Endothelial cell of umbilical vein (primary cell): ENCODE measurements around the gene RPL3. TPM values are rescaled to one million over a fixed set of nuclear protein-coding genes. Genes with fewer than 3 reads are reported as not detected.

Experiments used
- BruUV-seq: library from RNA; stranded (reverse); fragments of 400-500 nt; replicated peaks from 2 replicates; lab custom pipeline; 2021; lab: Mats Ljungman, UMichigan
- CTCF ChIA-PET: fragments of 300-600, 350-600 bp; sonication (Branson Sonifier 250); formaldehyde crosslinking; loops from one replicate; lab custom pipeline; 2021; ENCODE audit warnings: antibody characterized with exemption, inconsistent platforms; lab: Charles Lee
- POLR2A ChIA-PET: fragments of 300-600, 350-600 bp; sonication (Branson Sonifier 250); formaldehyde crosslinking; loops from one replicate; lab custom pipeline; 2021; ENCODE audit warnings: antibody characterized with exemption, inconsistent platforms; lab: Charles Lee
- DNase-seq: peaks from one replicate; pipeline ENCODE4 v3.0.0-alpha.2; 2011; ENCODE audit warnings: low read depth, low spot score
- FAIRE-seq: peaks from 2 replicates; lab custom pipeline; 2011; peaks lifted over from hg19 to GRCh38; lab: Jason Lieb, UNC
- H2AFZ ChIP-seq: 2 replicates; pipeline ENCODE4 v1.6.0; 2012; ENCODE audit warnings: low read depth, low read length, control low read depth, inconsistent platforms
- H3K27ac ChIP-seq: 2 replicates; pipeline ENCODE4 v1.5.1; 2011; ENCODE audit warnings: low read depth, mild to moderate bottlenecking, control low read depth, low read length, moderate library complexity; ENCODE audit not compliant: insufficient read depth
- H3K27me3 ChIP-seq, 2 experiments: 2 replicates each; pipeline versions ENCODE4 v1.6.0 to v1.6.1; 2011; ENCODE audit warnings: low read length in 2 of 2, mixed read lengths in 1 of 2; ENCODE audit not compliant: control insufficient read depth in 2 of 2, insufficient read depth in 2 of 2
- H3K36me3 ChIP-seq, 2 experiments: 2 replicates in 1 of 2; 3 replicates in 1 of 2; pipeline ENCODE4 v1.5.1; 2011; ENCODE audit warnings: low read length in 2 of 2, mild to moderate bottlenecking in 1 of 2, moderate library complexity in 1 of 2; ENCODE audit not compliant: control insufficient read depth in 2 of 2, insufficient read depth in 2 of 2; ENCODE audit errors: extremely low read depth in 1 of 2
- H3K4me1 ChIP-seq: 3 replicates; pipeline ENCODE4 v1.5.1; 2011; ENCODE audit warnings: mild to moderate bottlenecking, low read length; ENCODE audit not compliant: control insufficient read depth, insufficient read depth; ENCODE audit errors: extremely low read depth
- H3K4me2 ChIP-seq: 2 replicates; pipeline ENCODE4 v1.6.1; 2011; ENCODE audit warnings: low read length, control low read depth, mixed read lengths; ENCODE audit not compliant: insufficient read depth
- H3K4me3 ChIP-seq, 3 experiments: fragments of 200-600 bp in 1 of 3; sonication (generic), shearing (Covaris generic) in 1 of 3; replicated peaks in 1 of 3; 2 replicates each; pipeline ENCODE4 v1.5.1; 2011 to 2016; ENCODE audit warnings: control low read depth in 3 of 3, low read length in 3 of 3, mild to moderate bottlenecking in 2 of 3, inconsistent platforms in 1 of 3, low read depth in 1 of 3, moderate library complexity in 1 of 3; ENCODE audit not compliant: insufficient read depth in 1 of 3
- H3K79me2 ChIP-seq: 2 replicates; pipeline ENCODE4 v1.6.0; 2012; ENCODE audit warnings: low read length, inconsistent platforms; ENCODE audit not compliant: control insufficient read depth, insufficient read depth
- H3K9ac ChIP-seq: replicated peaks from 2 replicates; pipeline ENCODE3; 2011; ENCODE audit warnings: low read length, control low read depth; ENCODE audit not compliant: insufficient read depth; ENCODE audit errors: extremely low read depth
- H3K9me1 ChIP-seq: replicated peaks from 3 replicates; pipeline ENCODE4 v1.6.0; 2011; ENCODE audit warnings: mild to moderate bottlenecking, low read length; ENCODE audit not compliant: control insufficient read depth, insufficient read depth; ENCODE audit errors: extremely low read depth
- H3K9me3 ChIP-seq: replicated peaks from 2 replicates; pipeline ENCODE4 v1.5.1; 2012; ENCODE audit warnings: low read length, inconsistent platforms; ENCODE audit not compliant: control insufficient read depth, insufficient read depth
- H4K20me1 ChIP-seq: replicated peaks from 2 replicates; pipeline ENCODE3; 2011; ENCODE audit warnings: mild to moderate bottlenecking, low read length; ENCODE audit not compliant: control insufficient read depth, insufficient read depth; ENCODE audit errors: extremely low read depth
- EZH2 ChIP-seq: IDR thresholded peaks from 2 replicates; pipeline ENCODE4 v1.6.1; 2012; ENCODE audit warnings: borderline replicate concordance, low read depth, mild to moderate bottlenecking, moderate library complexity, low read length, inconsistent platforms; ENCODE audit not compliant: severe bottlenecking
- FOS ChIP-seq: IDR thresholded peaks from 2 replicates; pipeline ENCODE4 v1.6.1; 2011; ENCODE audit warnings: mild to moderate bottlenecking, low read length, moderate library complexity, borderline replicate concordance; ENCODE audit not compliant: insufficient read depth
- GATA2 ChIP-seq: IDR thresholded peaks from 2 replicates; pipeline ENCODE4 v1.7.0; 2011; ENCODE audit warnings: low read depth, mild to moderate bottlenecking, moderate library complexity, mixed read lengths, low read length; ENCODE audit not compliant: insufficient read length, insufficient read depth
- JUN ChIP-seq: IDR thresholded peaks from 2 replicates; pipeline ENCODE4 v1.6.1; 2011; ENCODE audit warnings: borderline replicate concordance, low read depth; ENCODE audit not compliant: insufficient read length, insufficient read depth
- MYC ChIP-seq: IDR thresholded peaks from one replicate; pipeline ENCODE4 v1.6.1; 2011; ENCODE audit warnings: mild to moderate bottlenecking, low read depth, low read length
- POLR2A ChIP-seq: IDR thresholded peaks from 2 replicates; pipeline ENCODE4 v1.6.1; 2012; ENCODE audit warnings: low read depth, mild to moderate bottlenecking, control low read depth, low read length
- POLR2AphosphoS5 ChIP-seq: IDR thresholded peaks from 2 replicates; pipeline ENCODE4 v1.6.1; 2012; ENCODE audit warnings: low read depth, mild to moderate bottlenecking, control low read depth, low read length, moderate library complexity; ENCODE audit not compliant: insufficient read depth
- dilution Hi-C: fragments of 300-500 bp; cut with MboI; formaldehyde crosslinking; loops from one replicate; pipeline ENCODE4 v1.15.0; 2019; ENCODE audit warnings: low sequenced_read_pairs; ENCODE audit not compliant: extremely low pct_ligation_motif_present
- intact Hi-C: fragments of 100-400 bp; cut with micrococcal nuclease; formaldehyde crosslinking; loops from one replicate; pipeline ENCODE4 v1.10.0; 2022
- polyA plus RNA-seq, 4 experiments: library from polyadenylated mRNA; depleted of rRNA in 3 of 4; stranded (reverse) in 3 of 4; unstranded in 1 of 4; fragments of >200 nt; gene quantifications; 2 replicates each; pipeline versions ENCODE4 v1.2.1 to v1.2.3, GENCODE V29; 2011 to 2012; ENCODE audit warnings: missing spikeins in 1 of 4
- total RNA-seq: library from RNA; stranded (reverse); gene quantifications from 2 replicates; pipeline ENCODE4 v1.2.3, GENCODE V29; 2021
- TF ChIP-seq, protein P1 (sequence below): IDR thresholded peaks from 2 replicates; pipeline ENCODE4 v1.6.1; 2011; ENCODE audit not compliant: insufficient read depth, insufficient read length
- TF ChIP-seq, protein P2 (sequence below), 2 donors: IDR thresholded peaks; 1 replicate in 1 of 2; 2 replicates in 1 of 2; pipeline ENCODE4 v1.5.1; 2011; ENCODE audit warnings: low read length in 2 of 2, mild to moderate bottlenecking in 2 of 2, moderate library complexity in 2 of 2, control low read depth in 1 of 2, inconsistent platforms in 1 of 2, low read depth in 1 of 2; ENCODE audit not compliant: insufficient read depth in 1 of 2; ENCODE audit errors: extremely low read depth in 1 of 2

RPL3 gene
- total and polyA plus RNA-seq, 2 donors (not counting 3 experiments of a cell fraction or from before 2014, with no cell fraction given): 1,954 to 4,065 TPM

DNA sequence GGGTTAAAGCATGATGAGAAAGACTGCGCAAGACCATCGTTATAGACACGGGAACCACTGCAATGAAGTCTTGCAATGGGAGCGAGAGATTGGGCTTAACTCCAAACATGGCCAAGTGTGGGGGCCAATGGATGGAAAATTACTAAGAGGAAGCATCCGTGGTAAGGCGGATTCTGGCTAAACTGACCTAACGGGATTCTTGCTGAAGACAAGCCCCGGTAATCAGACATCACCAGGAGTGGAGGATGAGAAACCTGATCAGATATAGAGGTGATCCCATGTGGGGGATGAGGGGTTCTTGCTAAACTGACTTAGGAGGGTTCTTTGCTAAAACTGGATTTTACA, 24.6 kb upstream of the RPL3 start:
- POLR2A ChIA-PET: interaction anchor here (1.0 kb wide), 1 partner anchor 25 kb away, joined by 3 read pairs; the partner anchor contains the start of gene RPL3

More for the DNA sequence above, 24.6 kb upstream of the RPL3 start:
- H3K4me1 ChIP-seq: peaks cover 2% of the 10 kb centered on the region
- H2AFZ ChIP-seq: no peak overlapping the region
- H3K9me1 ChIP-seq: no peaks in the 10 kb centered on the region
- FAIRE-seq (no peak), DNase-seq (no peak)
- H3K4me3 ChIP-seq: no peak overlapping the region
- no TSS peak for BruUV-seq
- H3K36me3 ChIP-seq: no peaks in the 10 kb centered on the region
- intact Hi-C loops (loop anchor here (10.0 kb wide), 1 partner anchor 151 kb away; no protein-coding TSS in a partner anchor), dilution Hi-C loops (no loop called here)
- no peak overlapping the region for H3K9ac ChIP-seq
- H4K20me1 ChIP-seq: no peaks in the 10 kb centered on the region
- TF ChIP-seq GATA2: no peak
- TF ChIP-seq, protein P1, sequence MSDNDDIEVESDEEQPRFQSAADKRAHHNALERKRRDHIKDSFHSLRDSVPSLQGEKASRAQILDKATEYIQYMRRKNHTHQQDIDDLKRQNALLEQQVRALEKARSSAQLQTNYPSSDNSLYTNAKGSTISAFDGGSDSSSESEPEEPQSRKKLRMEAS: no peak
- no peak for TF ChIP-seq FOS
- TF ChIP-seq JUN: no peak
- no peak for TF ChIP-seq POLR2A
- TF ChIP-seq, protein P2, sequence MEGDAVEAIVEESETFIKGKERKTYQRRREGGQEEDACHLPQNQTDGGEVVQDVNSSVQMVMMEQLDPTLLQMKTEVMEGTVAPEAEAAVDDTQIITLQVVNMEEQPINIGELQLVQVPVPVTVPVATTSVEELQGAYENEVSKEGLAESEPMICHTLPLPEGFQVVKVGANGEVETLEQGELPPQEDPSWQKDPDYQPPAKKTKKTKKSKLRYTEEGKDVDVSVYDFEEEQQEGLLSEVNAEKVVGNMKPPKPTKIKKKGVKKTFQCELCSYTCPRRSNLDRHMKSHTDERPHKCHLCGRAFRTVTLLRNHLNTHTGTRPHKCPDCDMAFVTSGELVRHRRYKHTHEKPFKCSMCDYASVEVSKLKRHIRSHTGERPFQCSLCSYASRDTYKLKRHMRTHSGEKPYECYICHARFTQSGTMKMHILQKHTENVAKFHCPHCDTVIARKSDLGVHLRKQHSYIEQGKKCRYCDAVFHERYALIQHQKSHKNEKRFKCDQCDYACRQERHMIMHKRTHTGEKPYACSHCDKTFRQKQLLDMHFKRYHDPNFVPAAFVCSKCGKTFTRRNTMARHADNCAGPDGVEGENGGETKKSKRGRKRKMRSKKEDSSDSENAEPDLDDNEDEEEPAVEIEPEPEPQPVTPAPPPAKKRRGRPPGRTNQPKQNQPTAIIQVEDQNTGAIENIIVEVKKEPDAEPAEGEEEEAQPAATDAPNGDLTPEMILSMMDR (IDR thresholded peaks at IDR 0.05; ENCODE audit: extremely low read depth in 1 of 2, insufficient read depth in 1 of 2, low read depth in 1 of 2, low read length in 2 of 2): no peak
- no peak for TF ChIP-seq MYC
- TF ChIP-seq POLR2AphosphoS5: no peak
- no peak for TF ChIP-seq EZH2
- CTCF ChIA-PET: interaction anchor here (0.6 to 4.4 kb wide), 21 partner anchors 8 to 693 kb away, joined by 3 to 43 read pairs (median 4); partner anchors contain the start of genes RPL3 and TAB1
- H3K9me3 ChIP-seq: no peaks in the 10 kb centered on the region
- H3K4me2 ChIP-seq: no peak overlapping the region
- H3K27me3 ChIP-seq: peaks cover 5 to 10% of the 10 kb centered on the region in 2 experiments
- H3K79me2 ChIP-seq: no peaks in the 10 kb centered on the region
- H3K27ac ChIP-seq: no peak overlapping the region
